GM19099 (cell line): ENCODE data around the gene CYBC1.

Experiments
- POLR2A ChIP-seq: IDR thresholded peaks from 3 replicates; pipeline ENCODE4 v1.6.1; 2011; ENCODE audit warnings: low read depth; ENCODE audit not compliant: insufficient read length; ENCODE audit errors: extremely low read depth

Gene CYBC1

GRCh38 chr17:82435103-82435502, 15.4 kb downstream of the CYBC1 start:
- TF ChIP-seq POLR2A, result no peak

- no peak for TF ChIP-seq POLR2A
These were observed 16.4 kb downstream of the CYBC1 start for GRCh38 chr17:82434216-82434565.

- no peak for TF ChIP-seq POLR2A
These were observed 16.9 kb downstream of the CYBC1 start for GRCh38 chr17:82433560-82434215.

GRCh38 chr17:82432017-82432416, 18.5 kb downstream of the CYBC1 start:
- TF ChIP-seq POLR2A, result no peak

GRCh38 chr17:82429824-82430223, 20.7 kb downstream of the CYBC1 start:
- TF ChIP-seq POLR2A, result no peak

GRCh38 chr17:82428546-82428945, 22.0 kb downstream of the CYBC1 start:
- no peak for TF ChIP-seq POLR2A

GRCh38 chr17:82424863-82425159, 25.7 kb downstream of the CYBC1 start:
- TF ChIP-seq POLR2A, result no peak

GRCh38 chr17:82424001-82424862, 26.3 kb downstream of the CYBC1 start:
- no peak for TF ChIP-seq POLR2A

GRCh38 chr17:82419540-82419939, 31.0 kb downstream of the CYBC1 start:
- no peak for TF ChIP-seq POLR2A

GRCh38 chr17:82418001-82418986, 32.3 kb downstream of the CYBC1 start, which contains the start of the genes HEXD and OGFOD3:
TSS of gene HEXD (plus strand) at chr17:82418347. CDS start at chr17:82419800, 1,453 bp downstream.
TSS of gene OGFOD3 (minus strand) at chr17:82418586. CDS start at chr17:82418485, 101 bp downstream.
- TF ChIP-seq POLR2A, result peak; percentile 86

- TF ChIP-seq POLR2A, result no peak
These were observed 33.8 kb downstream of the CYBC1 start for GRCh38 chr17:82416771-82417170.

GRCh38 chr17:82416264-82416663, 34.3 kb downstream of the CYBC1 start:
- TF ChIP-seq POLR2A, result no peak

- TF ChIP-seq POLR2A, result no peak
These were observed 34.8 kb downstream of the CYBC1 start for GRCh38 chr17:82415786-82416185.

- no peak for TF ChIP-seq POLR2A
These were observed 35.2 kb downstream of the CYBC1 start for GRCh38 chr17:82415336-82415735.
